Renal pelvis (tissue), 4 donors: ENCODE results near the gene S100A9. TPM values are rescaled to one million over a fixed set of nuclear protein-coding genes. Genes with fewer than 3 reads are reported as not detected.
"Not testable (repeated sequence)": the region's sequence is repeated elsewhere in the genome, so short reads cannot be mapped to it uniquely, and the experiment has no call there.

Source experiments
- DNase-seq: peaks from one replicate; pipeline ENCODE4 v3.0.0-alpha.2; 2013
- polyA plus RNA-seq, 3 donors: library from polyadenylated mRNA; unstranded; fragments of 120-200 nt; gene quantifications; one replicate each; pipeline ENCODE4 v1.2.1, GENCODE V29; 2013; ENCODE audit not compliant: insufficient read length in 3 of 3

S100A9 gene
- polyA plus RNA-seq, 3 donors: 9.1 to 27.1 (median 20.4) TPM

DNA sequence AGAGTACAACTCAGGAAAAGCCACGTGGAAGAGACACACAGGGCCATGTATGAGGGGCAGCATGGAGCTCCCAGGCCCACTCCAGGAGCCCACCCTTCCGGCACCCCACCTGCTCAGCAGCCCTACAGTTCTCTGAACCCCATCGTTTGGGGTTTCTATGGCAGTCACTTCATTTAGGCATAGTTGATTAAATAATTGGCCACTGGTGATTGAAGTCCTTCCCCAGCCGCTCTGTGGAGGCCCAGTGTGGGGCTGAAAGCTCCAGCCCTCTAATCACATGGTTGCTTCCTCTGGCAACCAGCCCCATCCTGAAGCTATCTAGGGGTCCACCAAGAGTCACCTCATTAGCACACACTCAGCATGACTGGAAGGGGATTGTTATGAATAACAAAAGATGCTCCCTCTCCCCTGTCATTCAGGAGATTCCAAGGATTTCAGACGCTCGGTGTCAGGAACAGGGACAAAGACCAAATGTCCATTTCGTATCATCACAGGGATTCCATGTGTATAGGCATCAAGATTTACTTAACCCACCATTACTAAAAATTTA, 46.5 kb downstream of the S100A9 start:
- no peak for DNase-seq

DNA sequence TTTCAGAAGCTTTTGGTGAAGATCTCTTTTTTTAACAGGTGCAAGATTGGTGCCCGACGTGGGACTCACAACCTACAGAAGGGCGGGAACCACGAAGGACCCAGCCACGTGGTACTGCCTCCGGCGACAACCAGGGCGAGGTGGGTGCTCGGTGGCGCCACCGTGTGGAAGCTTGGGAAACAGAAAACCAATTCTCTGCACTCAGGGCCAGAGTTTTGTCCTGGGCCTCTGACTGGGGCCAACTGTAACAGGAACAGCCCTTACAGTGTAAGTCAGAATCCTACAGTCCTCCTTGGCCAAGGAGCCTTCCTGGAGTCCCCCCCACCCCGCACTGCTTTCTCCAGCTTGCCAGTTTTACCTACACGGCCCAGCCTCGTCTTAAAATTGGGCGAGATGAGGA, 47.1 kb downstream of the S100A9 start:
- DNase-seq: no peak

GRCh38 chr1:153405825-153406599, 48.4 kb downstream of the S100A9 start:
- not testable (repeated sequence) for DNase-seq

DNA sequence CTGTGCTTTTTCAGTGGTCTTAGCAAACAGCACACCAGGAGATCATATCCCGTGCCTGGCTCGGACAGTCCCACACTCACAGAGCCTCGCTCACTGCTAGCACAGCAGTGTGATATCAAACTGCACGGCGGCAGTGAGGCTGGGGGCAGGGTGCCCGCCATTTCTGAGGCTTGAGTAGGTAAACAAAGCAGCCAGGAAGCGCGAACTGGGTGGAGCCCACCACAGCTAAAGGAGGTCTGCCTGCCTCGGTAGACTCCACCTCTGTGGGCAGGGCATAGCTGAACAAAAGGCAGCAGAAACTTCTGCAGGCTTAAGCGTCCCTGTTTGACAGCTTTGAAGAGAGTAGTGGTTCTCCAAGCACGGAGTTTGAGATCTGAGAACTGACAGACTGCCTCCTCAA, 49.6 kb downstream of the S100A9 start:
- DNase-seq: not testable (repeated sequence)

Other genes starting within 250 kb of the S100A9 start
- not detected for gene SPRR2F, start 244.3 kb upstream of the S100A9 start, polyA plus RNA-seq
- gene SPRR2G, start 207.0 kb upstream of the S100A9 start, polyA plus RNA-seq: not detected
- gene LELP1, start 154.4 kb upstream of the S100A9 start, polyA plus RNA-seq: not detected
- gene PRR9, start 140.3 kb upstream of the S100A9 start, polyA plus RNA-seq: not detected
- gene LORICRIN, start 98.2 kb upstream of the S100A9 start, polyA plus RNA-seq: under 1 TPM in 1 of 3 donors, not detected in 2; 0.07 TPM
- not detected for gene PGLYRP3, start 44.9 kb upstream of the S100A9 start, polyA plus RNA-seq
- gene PGLYRP4, start 9.0 kb upstream of the S100A9 start, polyA plus RNA-seq: not detected
- 1 to 10 TPM; 1.1 to 2.5 (median 1.6) TPM for gene S100A12, start 17.8 kb downstream of the S100A9 start, polyA plus RNA-seq
- 10 to 100 TPM in 2 of 3 donors, 1 to 10 TPM in 1; 5.3 to 17.8 (median 14.4) TPM for gene S100A8, start 33.2 kb downstream of the S100A9 start, polyA plus RNA-seq
- not detected for gene S100A7A, start 58.7 kb downstream of the S100A9 start, polyA plus RNA-seq
- gene S100A7, start 102.8 kb downstream of the S100A9 start, polyA plus RNA-seq: under 1 TPM in 1 of 3 donors, not detected in 2; 0.98 TPM
- gene S100A6, start 178.1 kb downstream of the S100A9 start, polyA plus RNA-seq: 100 to 1,000 TPM; 208 to 240 (median 221) TPM
- gene S100A5, start 183.1 kb downstream of the S100A9 start, polyA plus RNA-seq: 1 to 10 TPM; 1.1 to 1.4 (median 1.2) TPM
- 10 to 100 TPM; 31.7 to 34.9 (median 31.7) TPM for gene S100A4, start 188.0 kb downstream of the S100A9 start, polyA plus RNA-seq
- gene S100A3, start 191.4 kb downstream of the S100A9 start, polyA plus RNA-seq: under 1 TPM in 1 of 3 donors, not detected in 2; 0.19 TPM
- 1 to 10 TPM; 5.8 to 7.9 (median 6.8) TPM for gene S100A2, start 208.0 kb downstream of the S100A9 start, polyA plus RNA-seq